ENCODE measurements around the gene COPA.
"Not testable (repeated sequence)": the region's sequence is repeated elsewhere in the genome, so short reads cannot be mapped to it uniquely, and the experiment has no call there.

COPA gene
- total RNA-seq: 318 to 496 (median 396) reads per million in 18 experiments

- DNase-seq: peak; percentile 95 to 96
Observed at GRCh38 chr1:160342953-160343869, at the start of gene COPA, which contains the start of gene NCSTN. COPA (minus strand) TSS chr1:160343250; CDS start chr1:160343170, 80 bp downstream. NCSTN (plus strand) TSS chr1:160343383; CDS start chr1:160343397, 14 bp downstream.

DNA sequence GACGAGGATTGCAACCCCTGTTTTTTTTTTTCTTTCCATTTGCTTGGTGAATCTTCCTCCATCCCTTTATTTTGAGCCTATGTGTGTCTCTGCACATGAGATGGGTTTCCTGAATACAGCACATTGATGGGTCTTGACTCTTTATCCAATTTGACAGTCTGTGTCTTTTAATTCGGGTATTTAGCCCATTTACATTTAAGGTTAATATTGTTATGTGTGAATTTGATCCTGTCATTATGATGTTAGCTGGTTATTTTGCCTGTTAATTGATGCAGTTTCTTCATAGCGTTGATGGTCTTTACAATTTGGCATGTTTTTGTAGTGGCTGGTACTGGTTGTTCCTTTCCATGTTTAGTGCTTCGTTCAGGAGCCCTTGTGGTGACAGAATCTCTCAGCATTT is 45.4 kb upstream of the COPA start:
- DNase-seq: not testable (repeated sequence)

- not testable (repeated sequence) for DNase-seq
Observed at GRCh38 chr1:160384812-160385211, 41.8 kb upstream of the COPA start.

GRCh38 chr1:160377585-160378206 is 34.6 kb upstream of the COPA start:
- no peak for DNase-seq

DNA sequence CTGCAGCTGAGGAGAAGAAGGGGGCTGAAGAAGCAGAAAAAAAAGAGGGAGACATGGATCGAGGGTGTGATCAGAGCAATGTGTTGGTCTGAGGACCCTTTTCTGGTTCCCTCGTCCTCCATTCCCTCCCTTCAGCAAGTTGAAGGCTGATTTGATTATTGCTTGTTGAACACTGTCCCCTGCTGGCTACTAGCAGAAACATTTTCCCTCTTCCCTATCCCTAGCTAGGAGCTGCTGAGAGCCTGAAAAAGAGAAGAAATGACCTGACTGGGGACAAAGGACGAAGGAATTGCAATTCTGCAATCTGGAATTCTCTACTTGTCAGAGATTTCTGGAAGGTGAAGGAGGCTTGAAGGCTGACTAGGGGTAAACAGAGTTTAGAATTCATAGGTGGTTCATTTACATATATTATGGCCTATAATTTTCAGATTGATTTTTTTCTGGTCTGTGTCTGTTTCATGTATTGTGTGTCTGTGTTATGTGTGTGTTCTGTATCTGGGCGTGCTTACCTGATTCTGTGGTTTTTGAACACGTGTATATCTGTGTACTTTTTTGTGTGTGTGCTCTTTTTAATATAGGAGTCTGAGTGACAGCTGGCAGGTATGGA is 33.6 kb upstream of the COPA start:
- DNase-seq: peak; percentile 72

DNA sequence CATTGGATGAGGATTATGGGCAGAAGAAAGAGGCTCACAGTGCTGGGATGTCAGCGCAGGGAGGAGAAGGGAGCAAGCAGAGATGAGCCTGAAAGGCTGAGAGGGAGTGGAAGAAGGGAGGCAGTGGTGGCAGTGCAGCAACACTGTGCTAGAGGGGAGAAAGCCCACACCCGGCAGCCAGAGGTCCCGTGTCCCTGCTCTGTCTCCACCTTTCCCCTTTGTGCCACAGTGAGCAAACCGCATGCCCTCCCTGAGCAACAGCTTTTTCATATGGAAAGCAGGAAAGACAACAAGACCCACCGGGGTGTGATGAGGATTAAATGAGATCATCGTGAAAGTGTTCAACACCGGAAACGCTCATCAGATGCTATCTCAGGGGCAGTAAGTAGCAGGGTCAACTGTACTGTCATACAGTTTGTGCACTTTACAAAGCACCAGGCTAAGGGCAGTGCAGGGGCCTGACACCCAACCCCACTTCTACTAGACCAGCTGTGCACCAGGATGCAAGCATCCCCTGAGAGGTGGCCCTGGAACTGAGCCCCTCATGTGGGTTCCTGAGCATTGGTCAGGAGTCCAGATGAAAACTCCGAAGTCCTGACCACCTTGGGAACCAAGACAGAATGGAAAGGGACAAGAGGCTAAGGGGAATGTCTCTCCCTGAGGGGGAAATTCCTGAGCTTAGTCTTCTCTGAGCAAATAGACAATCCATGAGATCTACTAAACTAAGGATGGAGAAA is 32.9 kb upstream of the COPA start:
- DNase-seq: peak; percentile 82 to 83

DNA sequence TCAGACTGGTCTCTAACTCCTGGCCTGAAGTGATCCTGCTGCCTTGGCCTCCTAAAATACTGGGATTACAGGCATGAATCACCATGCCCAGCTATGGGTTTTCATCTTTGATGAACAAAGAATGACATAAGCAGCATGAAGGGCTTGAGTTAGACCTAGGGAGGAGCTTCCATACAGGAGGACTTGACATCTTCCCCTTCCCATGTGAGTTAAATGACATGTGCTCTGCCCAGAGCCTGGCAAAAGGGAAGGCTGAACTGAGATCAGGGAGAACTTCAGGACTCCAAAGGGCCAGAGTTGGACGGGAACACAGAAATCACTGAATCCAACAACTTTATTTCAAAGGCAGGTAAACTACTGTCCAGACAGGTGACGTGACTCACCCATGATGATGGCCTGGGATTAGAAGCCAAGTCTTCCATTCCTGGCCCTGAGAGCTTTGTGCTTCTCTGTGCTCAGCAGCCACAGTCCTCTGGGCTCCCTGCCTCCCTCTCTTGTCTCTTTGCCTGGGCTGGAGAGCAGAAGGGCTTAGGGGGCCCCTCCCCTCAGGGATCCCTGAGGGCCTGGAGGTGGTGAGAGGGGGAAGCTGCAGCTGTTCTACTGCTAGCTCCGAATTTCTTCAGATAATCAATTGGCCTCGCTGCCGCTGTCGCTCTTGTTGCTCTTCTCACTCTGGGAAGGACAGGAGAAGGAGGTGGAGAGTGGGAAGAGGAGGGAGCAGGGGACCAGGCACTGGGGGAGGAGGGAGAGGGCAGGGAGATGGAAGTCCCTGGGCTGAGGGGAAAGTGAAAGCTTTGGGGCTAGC is 31.5 kb upstream of the COPA start:
- DNase-seq: peak; percentile 11 to 61

DNA sequence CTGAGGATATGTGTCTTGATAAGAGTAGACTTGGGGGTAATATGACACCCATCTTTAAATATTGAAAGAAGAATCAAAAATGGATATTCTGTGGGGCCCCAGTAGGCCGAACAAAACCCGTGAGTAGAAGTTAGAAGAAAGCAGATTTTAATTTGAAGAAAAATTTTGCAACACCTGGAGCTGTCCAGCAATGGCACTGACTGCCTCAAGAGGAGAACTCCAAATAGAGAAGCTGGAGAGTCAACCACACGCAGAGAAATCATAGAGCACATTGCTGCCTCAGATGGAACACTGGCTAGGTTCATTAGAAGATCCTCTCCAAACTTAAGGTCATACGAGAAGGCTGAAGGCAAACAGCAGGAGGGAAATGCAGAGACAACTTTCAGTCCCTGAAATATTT is 30.6 kb upstream of the COPA start:
- DNase-seq: peak; percentile 80 to 84

DNA sequence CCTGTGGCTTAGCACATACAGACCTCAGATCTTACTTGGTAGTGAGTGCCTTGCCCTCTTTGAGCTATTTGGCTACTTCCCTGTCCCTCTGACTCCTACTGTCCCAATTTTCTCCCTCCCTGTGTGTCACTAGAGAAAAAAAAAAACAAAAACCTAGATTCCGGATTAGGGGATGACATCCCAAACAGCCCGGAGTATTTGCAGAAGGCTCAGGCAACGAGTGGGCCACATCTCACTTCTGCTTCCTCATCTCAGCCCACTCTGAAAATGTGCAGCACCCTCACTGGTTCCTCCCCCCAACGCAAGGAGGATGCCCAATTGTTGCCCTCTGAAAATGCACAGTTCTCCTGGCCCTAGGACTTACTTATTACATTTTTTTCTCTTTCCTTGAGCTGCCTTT is 28.7 kb upstream of the COPA start:
- peak; percentile 90 to 94 for DNase-seq

DNA sequence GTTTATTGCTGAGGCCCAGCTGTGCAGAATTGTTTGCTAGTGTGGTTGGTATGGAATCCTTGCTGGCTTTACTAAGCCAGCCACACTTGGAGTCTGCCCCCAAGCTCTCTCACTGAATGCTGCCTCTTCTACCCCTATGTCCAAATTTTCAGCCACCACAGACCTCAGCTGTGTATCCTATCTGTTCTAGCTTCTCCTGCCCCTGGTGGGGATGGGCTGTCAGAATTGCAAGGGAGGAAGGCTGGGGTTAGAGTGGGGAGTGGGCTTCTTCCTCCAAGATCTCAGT is 28.2 kb upstream of the COPA start:
- no peak for DNase-seq

DNA sequence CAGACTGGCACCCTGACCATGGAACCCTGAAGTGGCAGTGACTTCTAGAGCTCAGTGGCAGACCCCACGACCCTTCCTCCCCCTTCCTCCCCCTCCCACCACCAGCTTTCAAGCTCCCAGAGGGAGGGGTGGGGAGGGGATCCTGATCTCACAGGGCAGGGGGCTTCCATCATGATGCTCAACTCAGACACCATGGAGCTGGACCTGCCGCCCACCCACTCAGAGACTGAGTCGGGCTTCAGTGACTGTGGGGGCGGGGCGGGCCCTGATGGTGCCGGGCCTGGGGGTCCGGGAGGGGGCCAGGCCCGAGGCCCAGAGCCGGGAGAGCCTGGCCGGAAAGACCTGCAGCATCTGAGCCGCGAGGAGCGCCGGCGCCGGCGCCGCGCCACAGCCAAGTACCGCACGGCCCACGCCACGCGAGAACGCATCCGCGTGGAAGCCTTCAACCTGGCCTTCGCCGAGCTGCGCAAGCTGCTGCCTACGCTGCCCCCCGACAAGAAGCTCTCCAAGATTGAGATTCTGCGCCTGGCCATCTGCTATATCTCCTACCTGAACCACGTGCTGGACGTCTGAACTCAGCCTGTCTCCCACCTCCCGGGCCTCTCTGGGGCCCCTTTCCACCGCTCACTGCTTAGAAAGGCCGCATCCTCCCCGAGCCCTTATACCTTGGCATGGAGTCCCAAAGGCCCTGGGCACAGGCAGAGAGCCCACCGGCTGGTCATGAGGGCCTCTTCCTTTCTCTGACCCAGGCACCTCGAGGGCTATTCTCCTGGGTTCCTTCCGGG is 27.7 kb upstream of the COPA start:
- no peak for DNase-seq

DNA sequence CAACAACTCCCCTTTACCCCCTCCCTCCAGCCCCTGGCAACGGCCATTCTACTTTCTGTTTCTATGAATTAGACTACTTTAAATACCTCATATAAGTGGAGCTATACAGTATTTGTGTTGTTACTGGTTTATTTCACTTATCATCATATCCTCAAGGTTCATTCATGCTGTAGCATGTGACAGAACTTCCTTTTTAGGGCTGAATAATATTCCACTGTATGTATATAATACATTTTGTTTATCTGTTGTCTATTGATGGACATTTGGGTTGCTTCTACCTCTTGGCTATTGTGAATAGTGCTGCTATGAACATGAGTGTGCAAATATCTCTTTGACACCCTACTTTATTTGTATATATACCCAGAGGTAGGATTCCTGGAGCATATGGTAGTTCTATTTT is 26.0 kb upstream of the COPA start:
- no peak for DNase-seq

DNA sequence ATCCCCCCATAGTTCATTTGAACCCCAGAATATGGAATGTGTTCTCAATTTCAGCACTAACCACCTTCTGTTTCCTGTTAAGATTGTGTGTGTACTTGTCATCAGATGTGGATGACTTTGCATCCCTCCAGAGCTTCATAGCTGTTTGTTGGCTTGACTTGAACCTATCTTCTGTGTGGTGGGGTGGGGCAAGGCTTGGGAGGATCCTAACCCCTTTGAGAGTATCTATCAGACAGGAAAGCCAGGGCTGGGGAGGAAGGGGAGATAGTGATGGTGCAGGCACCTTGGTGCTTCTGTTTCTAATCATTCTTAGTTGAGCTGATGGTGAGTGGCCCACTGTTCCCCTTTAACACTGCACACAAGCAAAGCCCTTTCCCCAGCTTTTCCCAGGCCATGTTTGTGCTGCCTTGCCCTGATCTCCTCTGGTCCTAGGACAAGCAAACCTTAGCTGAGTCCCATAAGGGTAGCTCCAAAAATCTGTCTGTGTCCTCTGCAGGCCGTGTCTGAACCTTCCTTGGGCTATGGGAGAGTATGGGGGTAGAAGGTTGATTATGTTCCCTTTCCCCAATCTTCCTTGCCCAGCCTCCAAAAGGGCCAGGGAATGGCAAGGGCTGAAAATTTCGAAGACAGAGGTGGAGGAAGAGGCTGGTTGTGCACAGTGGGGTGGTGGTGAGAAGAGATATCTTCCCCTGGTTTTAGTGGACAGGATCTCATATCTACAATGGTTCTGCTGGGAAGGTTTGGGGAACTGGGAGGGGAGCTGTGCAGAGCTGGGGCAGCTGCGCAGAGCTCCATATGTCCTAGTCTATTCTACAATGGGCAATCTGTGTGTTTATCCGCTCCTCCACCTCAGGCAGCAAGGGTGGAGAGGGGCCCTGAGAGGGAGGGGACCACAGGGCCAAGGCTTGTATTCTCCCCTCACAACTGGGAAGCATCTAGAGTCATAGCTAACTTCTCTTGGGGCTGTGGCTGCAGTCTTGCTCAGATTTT is 25.2 kb upstream of the COPA start:
- DNase-seq: no peak

- DNase-seq: no peak
Observed at GRCh38 chr1:160367516-160367900, 24.5 kb upstream of the COPA start.

DNA sequence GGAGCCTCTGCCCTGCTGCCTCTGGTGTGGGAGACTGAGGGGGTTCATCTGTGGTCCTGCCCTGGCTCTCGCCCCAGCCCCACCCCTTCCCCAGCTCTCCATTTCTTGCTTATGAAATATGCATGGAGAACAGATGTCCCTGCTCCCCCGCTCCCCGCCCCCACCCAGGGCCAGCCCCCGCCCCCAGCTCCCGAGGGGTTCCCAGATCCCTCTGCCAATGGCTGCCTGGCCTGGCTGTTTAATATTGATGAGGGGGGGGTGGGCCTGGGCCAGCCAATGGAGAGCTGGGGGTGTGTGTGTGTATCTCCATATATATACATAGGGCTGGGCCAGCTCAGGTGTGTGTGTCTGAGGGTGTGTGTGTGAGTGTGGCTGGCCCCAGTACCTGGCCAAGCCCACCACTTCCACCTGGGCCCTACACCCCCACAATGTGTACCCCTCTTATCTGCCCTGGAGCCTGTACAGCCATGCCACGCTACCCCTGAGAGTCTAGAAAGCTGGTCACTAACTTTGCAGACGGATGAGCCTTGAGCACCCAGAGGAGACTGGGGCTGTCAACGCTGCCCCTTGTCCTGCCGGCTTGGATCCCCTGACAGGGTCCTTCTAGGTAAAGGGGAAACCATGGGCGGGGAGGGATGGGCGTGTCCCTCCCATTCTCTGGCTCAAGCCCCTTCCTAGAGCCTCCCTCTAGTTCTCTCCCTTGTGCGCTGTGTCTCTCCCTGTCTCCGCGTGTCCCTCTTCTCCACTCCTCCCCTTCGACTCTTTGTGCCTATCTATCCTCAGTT is 23.9 kb upstream of the COPA start, which contains the start of gene NHLH1:
TSS of gene NHLH1 (plus strand) at position 341 of the 785 bp plus-strand sequence. CDS start 3,661 bp downstream, outside the sequence.
- no peak for DNase-seq

- DNase-seq: no peak
Observed at GRCh38 chr1:160365325-160365724, 22.3 kb upstream of the COPA start.

GRCh38 chr1:160363951-160364735 is 21.1 kb upstream of the COPA start:
- no peak for DNase-seq

GRCh38 chr1:160363010-160363409 is 20.0 kb upstream of the COPA start:
- no peak for DNase-seq
